Aorta (tissue), 5 donors: ENCODE results near the gene CHST11. TPM values are rescaled to one million over a fixed set of nuclear protein-coding genes. Genes with fewer than 3 reads are reported as not detected.

ENCODE experiments used
- ATAC-seq: fragments of 200-7000 bp; cut with Tn5 transposase; one replicate; pipeline ENCODE4 v1.9.1; 2022; ENCODE audit warnings: moderate library complexity; ENCODE audit not compliant: low FRiP score
- DNase-seq, 2 donors: peaks; one replicate each; pipeline ENCODE4 v3.0.0-alpha.2; 2020
- H3K27ac ChIP-seq, 2 donors: one replicate each; pipeline ENCODE4 v1.5.1; 2013; ENCODE audit warnings: low read length in 2 of 2, mild to moderate bottlenecking in 2 of 2, moderate library complexity in 2 of 2, control low read depth in 1 of 2, inconsistent platforms in 1 of 2, low read depth in 1 of 2
- H3K27me3 ChIP-seq, 2 donors: one replicate each; pipeline ENCODE4 v1.6.1; 2013; ENCODE audit warnings: control low read depth in 1 of 2, low read length in 1 of 2, mild to moderate bottlenecking in 1 of 2, moderate library complexity in 1 of 2; ENCODE audit not compliant: insufficient read depth in 2 of 2, control insufficient read depth in 1 of 2
- H3K36me3 ChIP-seq, 2 donors: one replicate each; pipeline ENCODE4 v1.6.1; 2013; ENCODE audit warnings: control low read depth in 1 of 2, low read length in 1 of 2, mild to moderate bottlenecking in 1 of 2; ENCODE audit not compliant: insufficient read depth in 2 of 2, control insufficient read depth in 1 of 2
- H3K4me1 ChIP-seq, 2 donors: one replicate each; pipeline ENCODE4 v1.6.1; 2013; ENCODE audit warnings: low read length in 2 of 2, control low read depth in 1 of 2, mild to moderate bottlenecking in 1 of 2, moderate library complexity in 1 of 2; ENCODE audit not compliant: insufficient read depth in 2 of 2, control insufficient read depth in 1 of 2
- H3K4me3 ChIP-seq, 2 donors: one replicate each; pipeline ENCODE4 v1.5.1; 2013; ENCODE audit warnings: low read length in 2 of 2, control low read depth in 1 of 2, mild to moderate bottlenecking in 1 of 2
- H3K9me3 ChIP-seq: one replicate; pipeline ENCODE4 v1.6.1; 2013; ENCODE audit warnings: mild to moderate bottlenecking, low read length; ENCODE audit not compliant: control insufficient read depth
- WGBS, 2 donors: extraction: QIAGEN DNeasy Blood & Tissue Kit; methylation state at CpG; one replicate each; pipeline ENCODE4 v1.1.7; 2013; 5-methylcytosine and 5-hydroxymethylcytosine counted together
- intact Hi-C, 2 donors: fragments of 100-400 bp; cut with DNase I; formaldehyde crosslinking; loops; one replicate each; pipeline versions ENCODE4 v1.14.2 to v1.15.0; 2022
- polyA plus RNA-seq, 2 donors: library from polyadenylated mRNA; stranded (reverse); fragments of 200-250 nt; gene quantifications; one replicate each; pipeline ENCODE4 v1.2.3, GENCODE V29; 2013
- total RNA-seq, 2 donors: library from RNA; stranded (reverse); fragmentation: NEBNext Ultra II Directional; extraction: Animal tissue kit (Norgen Biotek cat#: 25700); gene quantifications; one replicate each; pipeline ENCODE4 v1.2.1, GENCODE V29; 2021
- donor health status: healthy with polysubstance abuse.
- donor health status: Bipolar disorder and iron deficiency.
- donor health status: DM: no; HTN: no; CAD: no.
- donor health status: DM: no; HTN: no; CAD: no.
- donor health status: DM: yes; HTN: yes; CAD: no.

The CHST11 gene
- total and polyA plus RNA-seq, 4 donors: 2.1 to 31.0 (median 15.7) TPM

- no peak for ATAC-seq
- Histone ChIP-seq H3K27me3 (no peaks in the 10 kb centered on the region), H3K9me3 (no peaks in the 10 kb centered on the region), H3K4me3 (no peak overlapping the region), H3K4me1 (no peaks in the 10 kb centered on the region), H3K36me3 (no peaks in the 10 kb centered on the region), H3K27ac (no peak overlapping the region)
- 96 to 98% methylated on average over 3 of the region's 3 CpGs for WGBS, 2 donors
- intact Hi-C loops: no loop called here
- no peak for DNase-seq
Observed at GRCh38 chr12:104534857-104535248, 78.1 kb downstream of the CHST11 start.

GRCh38 chr12:104535369-104535768, 78.6 kb downstream of the CHST11 start:
- no peak overlapping the region for H3K4me3 ChIP-seq
- H3K36me3 ChIP-seq: no peaks in the 10 kb centered on the region
- ATAC-seq: no peak
- no peak for DNase-seq
- WGBS, 2 donors: 95 to 98% methylated on average over 3 of the region's 3 CpGs
- H3K27me3 ChIP-seq: no peaks in the 10 kb centered on the region
- no peaks in the 10 kb centered on the region for H3K4me1 ChIP-seq
- intact Hi-C loops: no loop called here
- no peak overlapping the region for H3K27ac ChIP-seq
- H3K9me3 ChIP-seq: no peaks in the 10 kb centered on the region

GRCh38 chr12:104536841-104537240, 80.1 kb downstream of the CHST11 start:
- Histone ChIP-seq H3K36me3 (no peaks in the 10 kb centered on the region), H3K27ac (no peak overlapping the region), H3K4me3 (no peak overlapping the region), H3K9me3 (no peaks in the 10 kb centered on the region), H3K27me3 (no peaks in the 10 kb centered on the region), H3K4me1 (no peaks in the 10 kb centered on the region)
- no peak for DNase-seq
- intact Hi-C loops: no loop called here
- ATAC-seq: no peak
- WGBS, 2 donors: 96 to 97% methylated on average over 2 of the region's 2 CpGs

GRCh38 chr12:104538056-104538455, 81.3 kb downstream of the CHST11 start:
- intact Hi-C loops: no loop called here
- 86 to 89% methylated on average over 4 of the region's 4 CpGs for WGBS, 2 donors
- H3K4me1 ChIP-seq: no peaks in the 10 kb centered on the region
- DNase-seq (no peak), ATAC-seq (no peak)
- H3K9me3 ChIP-seq: no peaks in the 10 kb centered on the region
- no peaks in the 10 kb centered on the region for H3K36me3 ChIP-seq
- H3K4me3 ChIP-seq: no peak overlapping the region
- H3K27me3 ChIP-seq: no peaks in the 10 kb centered on the region
- H3K27ac ChIP-seq: no peak overlapping the region

- ATAC-seq (no peak), DNase-seq (no peak)
- no peak overlapping the region for H3K27ac ChIP-seq
- no peaks in the 10 kb centered on the region for H3K9me3 ChIP-seq
- WGBS, 2 donors: 96% methylated on average over 6 of the region's 6 CpGs
- H3K4me1 ChIP-seq: no peaks in the 10 kb centered on the region
- H3K36me3 ChIP-seq: no peaks in the 10 kb centered on the region
- intact Hi-C loops: no loop called here
- H3K27me3 ChIP-seq: no peaks in the 10 kb centered on the region
- H3K4me3 ChIP-seq: no peak overlapping the region
Observed at GRCh38 chr12:104538891-104539462, 82.2 kb downstream of the CHST11 start.

GRCh38 chr12:104544836-104545235, 88.1 kb downstream of the CHST11 start:
- H3K36me3 ChIP-seq: no peaks in the 10 kb centered on the region
- intact Hi-C loops: no loop called here
- ATAC-seq: no peak
- WGBS, 2 donors: 91 to 93% methylated on average over 5 of the region's 5 CpGs
- H3K9me3 ChIP-seq: peaks cover 2% of the 10 kb centered on the region
- DNase-seq: no peak
- H3K4me3 ChIP-seq: no peak overlapping the region
- no peak overlapping the region for H3K27ac ChIP-seq
- no peaks in the 10 kb centered on the region for H3K27me3 ChIP-seq
- no peaks in the 10 kb centered on the region for H3K4me1 ChIP-seq

GRCh38 chr12:104546575-104546974, 89.8 kb downstream of the CHST11 start:
- peaks cover 2% of the 10 kb centered on the region for H3K9me3 ChIP-seq
- H3K27ac ChIP-seq: no peak overlapping the region
- H3K27me3 ChIP-seq: no peaks in the 10 kb centered on the region
- intact Hi-C loops: no loop called here
- DNase-seq: peak in 1 of 2 donors; percentile 68
- ATAC-seq: no peak
- no peak overlapping the region for H3K4me3 ChIP-seq
- H3K36me3 ChIP-seq: no peaks in the 10 kb centered on the region
- 70 to 79% methylated on average over 3 of the region's 3 CpGs for WGBS, 2 donors
- no peaks in the 10 kb centered on the region for H3K4me1 ChIP-seq

GRCh38 chr12:104547235-104547634, 90.5 kb downstream of the CHST11 start:
- Histone ChIP-seq H3K27me3 (no peaks in the 10 kb centered on the region), H3K27ac (no peak overlapping the region), H3K4me1 (no peaks in the 10 kb centered on the region), H3K4me3 (no peak overlapping the region), H3K36me3 (no peaks in the 10 kb centered on the region), H3K9me3 (peaks cover 2% of the 10 kb centered on the region)
- no peak for DNase-seq
- intact Hi-C loops: no loop called here
- ATAC-seq: no peak
- WGBS, 2 donors: 88 to 95% methylated on average over 9 of the region's 9 CpGs

GRCh38 chr12:104549815-104550480, 93.2 kb downstream of the CHST11 start:
- WGBS, 2 donors: 74 to 76% methylated on average over 9 of the region's 9 CpGs
- DNase-seq: no peak
- no peaks in the 10 kb centered on the region for H3K4me1 ChIP-seq
- H3K27me3 ChIP-seq: no peaks in the 10 kb centered on the region
- no peak for ATAC-seq
- no peaks in the 10 kb centered on the region for H3K36me3 ChIP-seq
- no peak overlapping the region for H3K4me3 ChIP-seq
- no peak overlapping the region for H3K27ac ChIP-seq
- intact Hi-C loops: no loop called here
- H3K9me3 ChIP-seq: peaks cover 3% of the 10 kb centered on the region
